ENCODE results near the gene ZBP1.

ZBP1 gene

GRCh38 chr20:57579331-57579897, 40.8 kb downstream of the ZBP1 start:
- H3K9me3 Mint-ChIP-seq = no peaks in the 10 kb centered on the region
- peaks cover 60% of the 10 kb centered on the region for H3K27me3 Mint-ChIP-seq
- no peaks in the 10 kb centered on the region for H3K36me3 Mint-ChIP-seq (ENCODE audit: low read depth)
- DNase-seq = no peak
- H3K4me1 Mint-ChIP-seq (ENCODE audit: low read depth) = no peaks in the 10 kb centered on the region
- no peak overlapping the region for H3K27ac Mint-ChIP-seq
- no peak overlapping the region for H3K4me3 Mint-ChIP-seq

GRCh38 chr20:57578476-57579165, 41.6 kb downstream of the ZBP1 start:
- no peak for DNase-seq
- Mint-ChIP-seq H3K4me3 (no peak overlapping the region), H3K4me1 (ENCODE audit: low read depth) (no peaks in the 10 kb centered on the region), H3K9me3 (no peaks in the 10 kb centered on the region), H3K36me3 (ENCODE audit: low read depth) (no peaks in the 10 kb centered on the region), H3K27ac (no peak overlapping the region), H3K27me3 (peaks cover 53% of the 10 kb centered on the region)

GRCh38 chr20:57577679-57578475, 42.3 kb downstream of the ZBP1 start:
- no peak overlapping the region for H3K4me3 Mint-ChIP-seq
- H3K36me3 Mint-ChIP-seq (ENCODE audit: low read depth) = no peaks in the 10 kb centered on the region
- H3K27ac Mint-ChIP-seq = no peak overlapping the region
- DNase-seq = no peak
- H3K9me3 Mint-ChIP-seq = no peaks in the 10 kb centered on the region
- H3K4me1 Mint-ChIP-seq (ENCODE audit: low read depth) = no peaks in the 10 kb centered on the region
- H3K27me3 Mint-ChIP-seq = peaks cover 50% of the 10 kb centered on the region

- Mint-ChIP-seq H3K4me1 (ENCODE audit: low read depth) (no peaks in the 10 kb centered on the region), H3K27me3 (peaks cover 40% of the 10 kb centered on the region), H3K4me3 (no peak overlapping the region), H3K27ac (no peak overlapping the region), H3K36me3 (ENCODE audit: low read depth) (no peaks in the 10 kb centered on the region), H3K9me3 (no peaks in the 10 kb centered on the region)
- DNase-seq = no peak
Observed at GRCh38 chr20:57576617-57577550, 43.3 kb downstream of the ZBP1 start.

GRCh38 chr20:57576002-57576401, 44.2 kb downstream of the ZBP1 start:
- H3K4me1 Mint-ChIP-seq (ENCODE audit: low read depth) = no peaks in the 10 kb centered on the region

GRCh38 chr20:57574954-57575353, 45.3 kb downstream of the ZBP1 start:
- Mint-ChIP-seq H3K27ac (no peak overlapping the region), H3K4me1 (ENCODE audit: low read depth) (no peaks in the 10 kb centered on the region), H3K4me3 (no peak overlapping the region), H3K27me3 (peaks cover 32% of the 10 kb centered on the region), H3K9me3 (no peaks in the 10 kb centered on the region), H3K36me3 (ENCODE audit: low read depth) (no peaks in the 10 kb centered on the region)
- no peak for DNase-seq

More at GRCh38 chr20:57576002-57576401, 44.2 kb downstream of the ZBP1 start:
- Mint-ChIP-seq H3K9me3 (no peaks in the 10 kb centered on the region), H3K4me3 (no peak overlapping the region), H3K27ac (no peak overlapping the region), H3K36me3 (ENCODE audit: low read depth) (no peaks in the 10 kb centered on the region), H3K27me3 (peaks cover 36% of the 10 kb centered on the region)
- no peak for DNase-seq

GRCh38 chr20:57573894-57574293, 46.3 kb downstream of the ZBP1 start:
- H3K27ac Mint-ChIP-seq = no peak overlapping the region
- H3K27me3 Mint-ChIP-seq = peaks cover 31% of the 10 kb centered on the region
- H3K9me3 Mint-ChIP-seq = no peaks in the 10 kb centered on the region
- H3K4me3 Mint-ChIP-seq = no peak overlapping the region
- no peaks in the 10 kb centered on the region for H3K36me3 Mint-ChIP-seq (ENCODE audit: low read depth)
- no peak for DNase-seq
- H3K4me1 Mint-ChIP-seq (ENCODE audit: low read depth) = no peaks in the 10 kb centered on the region

- no peaks in the 10 kb centered on the region for H3K36me3 Mint-ChIP-seq (ENCODE audit: low read depth)
- no peaks in the 10 kb centered on the region for H3K4me1 Mint-ChIP-seq (ENCODE audit: low read depth)
- DNase-seq = no peak
- peaks cover 28% of the 10 kb centered on the region for H3K27me3 Mint-ChIP-seq
- no peak overlapping the region for H3K4me3 Mint-ChIP-seq
- no peak overlapping the region for H3K27ac Mint-ChIP-seq
- no peaks in the 10 kb centered on the region for H3K9me3 Mint-ChIP-seq
Observed at GRCh38 chr20:57573242-57573641, 47.0 kb downstream of the ZBP1 start.

GRCh38 chr20:57571782-57572416, 48.3 kb downstream of the ZBP1 start:
- Mint-ChIP-seq H3K9me3 (no peaks in the 10 kb centered on the region), H3K36me3 (ENCODE audit: low read depth) (no peaks in the 10 kb centered on the region), H3K27ac (no peak overlapping the region), H3K4me1 (ENCODE audit: low read depth) (no peaks in the 10 kb centered on the region), H3K4me3 (no peak overlapping the region), H3K27me3 (peaks cover 36% of the 10 kb centered on the region)
- no peak for DNase-seq

GRCh38 chr20:57570920-57571319, 49.3 kb downstream of the ZBP1 start:
- no peaks in the 10 kb centered on the region for H3K36me3 Mint-ChIP-seq (ENCODE audit: low read depth)
- no peak for DNase-seq
- H3K9me3 Mint-ChIP-seq = no peaks in the 10 kb centered on the region
- no peak overlapping the region for H3K27ac Mint-ChIP-seq
- H3K4me3 Mint-ChIP-seq = no peak overlapping the region
- H3K4me1 Mint-ChIP-seq (ENCODE audit: low read depth) = no peaks in the 10 kb centered on the region
- peaks cover 39% of the 10 kb centered on the region for H3K27me3 Mint-ChIP-seq

- H3K27me3 Mint-ChIP-seq = peaks cover 42% of the 10 kb centered on the region
- no peak overlapping the region for H3K4me3 Mint-ChIP-seq
- no peak overlapping the region for H3K27ac Mint-ChIP-seq
Observed at GRCh38 chr20:57570145-57570850, 49.9 kb downstream of the ZBP1 start.

GRCh38 chr20:57568960-57569359, 51.3 kb downstream of the ZBP1 start:
- H3K4me1 Mint-ChIP-seq (ENCODE audit: low read depth) = no peaks in the 10 kb centered on the region
- no peak overlapping the region for H3K27ac Mint-ChIP-seq
- DNase-seq = no peak
- H3K27me3 Mint-ChIP-seq = peaks cover 43% of the 10 kb centered on the region
- H3K4me3 Mint-ChIP-seq = no peak overlapping the region
- H3K9me3 Mint-ChIP-seq = no peaks in the 10 kb centered on the region
- no peaks in the 10 kb centered on the region for H3K36me3 Mint-ChIP-seq (ENCODE audit: low read depth)

More at GRCh38 chr20:57570145-57570850, 49.9 kb downstream of the ZBP1 start:
- Mint-ChIP-seq H3K4me1 (ENCODE audit: low read depth) (no peaks in the 10 kb centered on the region), H3K9me3 (no peaks in the 10 kb centered on the region), H3K36me3 (ENCODE audit: low read depth) (no peaks in the 10 kb centered on the region)
- DNase-seq = no peak

- Mint-ChIP-seq H3K9me3 (no peaks in the 10 kb centered on the region), H3K4me3 (no peak overlapping the region), H3K36me3 (ENCODE audit: low read depth) (no peaks in the 10 kb centered on the region), H3K27me3 (peaks cover 39% of the 10 kb centered on the region), H3K27ac (no peak overlapping the region), H3K4me1 (ENCODE audit: low read depth) (no peaks in the 10 kb centered on the region)
- no peak for DNase-seq
Observed at GRCh38 chr20:57568088-57568896, 51.9 kb downstream of the ZBP1 start.

Measured in activated T-cell treated with anti-CD3 and anti-CD28 coated beads, Interleukin-2, amount 50 U/mL, for 24 hours (primary cell).